GM12878 (cell line): ENCODE data around the gene SRMS. TPM values are rescaled to one million over a fixed set of nuclear protein-coding genes. Genes with fewer than 3 reads are reported as not detected.

ENCODE experiments used
- ATAC-seq: fragments of 200-7000 bp; cut with Tn5 transposase; 3 replicates; pipeline ENCODE4 v1.9.1; 2020; ENCODE audit warnings: mild to moderate bottlenecking, moderate library complexity
- BruUV-seq: library from RNA; stranded (reverse); fragments of 400-500 nt; replicated peaks from 2 replicates; lab custom pipeline; 2021; lab: Mats Ljungman, UMichigan
- CTCF ChIA-PET: fragments of 300-600 bp; sonication (Branson Sonifier 250); formaldehyde crosslinking; extraction: SDS; loops from one replicate; lab custom pipeline; 2021; ENCODE audit warnings: inconsistent platforms; lab: Yijun Ruan, JAX
- POLR2A ChIA-PET: fragments of 350-600 bp; formaldehyde crosslinking; extraction: SDS; loops from one replicate; lab custom pipeline; 2021; ENCODE audit warnings: inconsistent platforms; lab: Charles Lee
- RAD21 ChIA-PET: fragments of 300-600 bp; sonication (Branson Sonifier 250); formaldehyde crosslinking; loops from one replicate; lab custom pipeline; 2023; ENCODE audit warnings: antibody characterized with exemption; ENCODE audit not compliant: unreplicated experiment; lab: Charles Lee
- SMC1A ChIA-PET: fragments of 300-600 bp; sonication (Branson Sonifier 250); formaldehyde crosslinking; loops from one replicate; lab custom pipeline; 2023; ENCODE audit not compliant: unreplicated experiment, uncharacterized antibody; lab: Charles Lee
- DNase-seq: peaks from one replicate; pipeline ENCODE4 v3.0.0-alpha.2; 2011; ENCODE audit warnings: low read depth, low spot score
- FAIRE-seq: peaks from 3 replicates; lab custom pipeline; 2011; peaks lifted over from hg19 to GRCh38; lab: Jason Lieb, UNC
- H2AFZ ChIP-seq: 2 replicates; pipeline ENCODE4 v1.6.0; 2011; ENCODE audit warnings: low read depth, low read length, control low read depth; ENCODE audit not compliant: control insufficient read depth
- H3K27ac ChIP-seq: 2 replicates; pipeline ENCODE4 v1.5.1; 2011; ENCODE audit warnings: control low read depth; ENCODE audit not compliant: control insufficient read depth, insufficient read depth
- H3K27me3 ChIP-seq, 2 experiments: replicated peaks in 1 of 2; 2 replicates each; pipeline versions ENCODE4 v1.6.0 to v1.6.1; 2011; ENCODE audit warnings: low read length in 1 of 2; ENCODE audit not compliant: control insufficient read depth in 2 of 2, insufficient read depth in 2 of 2
- H3K36me3 ChIP-seq, 2 experiments: 2 replicates each; pipeline ENCODE4 v1.5.1; 2011; ENCODE audit warnings: low read length in 1 of 2; ENCODE audit not compliant: control insufficient read depth in 2 of 2, insufficient read depth in 2 of 2
- H3K4me1 ChIP-seq: 2 replicates; pipeline ENCODE4 v1.6.1; 2011; ENCODE audit warnings: mild to moderate bottlenecking, low read length, moderate library complexity, mixed read lengths; ENCODE audit not compliant: control insufficient read depth, insufficient read depth
- H3K4me2 ChIP-seq: 2 replicates; pipeline ENCODE4 v1.6.0; 2011; ENCODE audit warnings: control low read depth; ENCODE audit not compliant: control insufficient read depth, insufficient read depth
- H3K4me3 ChIP-seq: fragments of 200-600 bp; sonication (generic); 2 replicates; pipeline ENCODE4 v1.5.1; 2016
- H3K79me2 ChIP-seq: 2 replicates; pipeline ENCODE4 v1.6.0; 2011; ENCODE audit warnings: low read length; ENCODE audit not compliant: control insufficient read depth, insufficient read depth
- H3K9ac ChIP-seq: 2 replicates; pipeline ENCODE4 v1.8.0; 2011; ENCODE audit warnings: low read length, control low read depth, mixed read lengths; ENCODE audit not compliant: control insufficient read depth, insufficient read depth
- H3K9me3 ChIP-seq: replicated peaks from 3 replicates; pipeline ENCODE4 v1.5.1; 2011; ENCODE audit warnings: mild to moderate bottlenecking, low read length; ENCODE audit not compliant: control insufficient read depth, insufficient read depth
- H4K20me1 ChIP-seq: 2 replicates; pipeline ENCODE4 v1.6.0; 2011; ENCODE audit not compliant: control insufficient read depth, insufficient read depth
- CHD4 ChIP-seq: fragments of 200-600 bp; sonication (generic); IDR thresholded peaks from 2 replicates; pipeline ENCODE4 v1.6.1; 2016; ENCODE audit warnings: mild to moderate bottlenecking
- ESRRA ChIP-seq: IDR thresholded peaks from 2 replicates; pipeline ENCODE4 v1.6.1; 2012; ENCODE audit warnings: mild to moderate bottlenecking, low read length, improper control_type of control experiment
- HDGF ChIP-seq: fragments of 450-650 bp; IDR thresholded peaks from 2 replicates; pipeline ENCODE4 v1.6.1; 2016; ENCODE audit warnings: antibody characterized with exemption
- IKZF1 ChIP-seq: fragments of 450-650 bp; conservative IDR thresholded peaks from 2 replicates; pipeline ENCODE4 v1.6.1; 2017; ENCODE audit warnings: antibody characterized with exemption, mild to moderate bottlenecking
- JUND ChIP-seq: IDR thresholded peaks from 2 replicates; pipeline ENCODE4 v1.6.1; 2012; ENCODE audit warnings: low read depth, mild to moderate bottlenecking, low read length, improper control_type of control experiment, moderate library complexity
- MEF2B ChIP-seq: fragments of 450-650 bp; IDR thresholded peaks from 2 replicates; pipeline ENCODE4 v1.6.1; 2018; ENCODE audit warnings: mild to moderate bottlenecking, moderate library complexity; ENCODE audit not compliant: partially characterized antibody, poor library complexity, severe bottlenecking
- MYC ChIP-seq: IDR thresholded peaks from 2 replicates; pipeline ENCODE4 v1.6.1; 2011; ENCODE audit warnings: mild to moderate bottlenecking, low read length, moderate library complexity, inconsistent platforms; ENCODE audit not compliant: insufficient read depth, insufficient replicate concordance, insufficient read length, severe bottlenecking
- RAD21 ChIP-seq: IDR thresholded peaks from 2 replicates; pipeline ENCODE4 v1.6.1; 2011; ENCODE audit warnings: mild to moderate bottlenecking, low read depth, low read length, moderate library complexity; ENCODE audit not compliant: insufficient read depth
- SIN3A ChIP-seq: IDR thresholded peaks from 2 replicates; pipeline ENCODE4 v1.6.1; 2012; ENCODE audit warnings: low read depth, low read length, improper control_type of control experiment
- SIX5 ChIP-seq: IDR thresholded peaks from 2 replicates; pipeline ENCODE4 v1.6.1; 2011; ENCODE audit warnings: mild to moderate bottlenecking, low read depth, low read length, moderate library complexity; ENCODE audit not compliant: severe bottlenecking
- SREBF2 ChIP-seq: IDR thresholded peaks from 2 replicates; pipeline ENCODE4 v1.6.1; 2012; ENCODE audit warnings: mild to moderate bottlenecking, low read length
- SUPT20H ChIP-seq: IDR thresholded peaks from 2 replicates; pipeline ENCODE4 v1.6.1; 2011; ENCODE audit warnings: low read depth, mild to moderate bottlenecking, low read length, moderate library complexity, borderline replicate concordance; ENCODE audit not compliant: control insufficient read depth
- SUZ12 ChIP-seq: fragments of 200-600 bp; sonication (generic); IDR thresholded peaks from one replicate; pipeline ENCODE4 v1.6.1; 2018; ENCODE audit warnings: antibody characterized with exemption, mild to moderate bottlenecking; ENCODE audit not compliant: unreplicated experiment
- TAF1 ChIP-seq: IDR thresholded peaks from 2 replicates; pipeline ENCODE4 v1.6.1; 2011; ENCODE audit warnings: mild to moderate bottlenecking, low read depth, low read length, borderline replicate concordance
- TCF12 ChIP-seq: IDR thresholded peaks from 2 replicates; pipeline ENCODE4 v1.6.1; 2011; ENCODE audit warnings: low read depth, mild to moderate bottlenecking, low read length
- WGBS: methylation state at CpG from one replicate; pipeline ENCODE4 v1.1.6; 2016; ENCODE audit warnings: low lambda C conversion rate; ENCODE audit not compliant: insufficient replicate concordance, insufficient coverage; ENCODE audit errors: missing lambda C conversion rate; 5-methylcytosine and 5-hydroxymethylcytosine counted together
- in situ Hi-C: fragments of 300-500 bp; cut with MboI; formaldehyde crosslinking; loops from 9 replicates; pipeline ENCODE4 v1.14.3; 2018; ENCODE audit warnings: mixed read lengths
- intact Hi-C: fragments of 100-400 bp; cut with micrococcal nuclease; formaldehyde crosslinking; loops from one replicate; pipeline ENCODE4 v1.14.2; 2022; ENCODE audit not compliant: unreplicated experiment
- polyA plus RNA-seq, 11 experiments: library from polyadenylated mRNA; depleted of rRNA in 4 of 11; unstranded in 6 of 11; stranded (reverse) in 5 of 11; fragments of >200 nt; fragmentation: Nextera tagmentation in 4 of 11; fragmentation: Illumina TruSeq in 1 of 11; extraction: Ambion mirVana in 4 of 11; extraction: Trizol in 1 of 11; gene quantifications; 1 replicate in 1 of 11; 2 replicates in 10 of 11; pipeline versions ENCODE4 v1.2.1 to v1.2.3, GENCODE V29; 2011 to 2016; ENCODE audit warnings: inconsistent platforms in 2 of 11, missing spikeins in 2 of 11, low read depth in 1 of 11
- total RNA-seq, 4 experiments: library from RNA; depleted of rRNA in 3 of 4; stranded (reverse); fragments of >200 nt in 3 of 4; fragmentation: Illumina TruSeq in 1 of 4; extraction: Trizol in 1 of 4; gene quantifications; 2 replicates each; pipeline versions ENCODE4 v1.2.1 to v1.2.3, GENCODE V29; 2013 to 2021
- TF ChIP-seq, protein P1 (sequence below): IDR thresholded peaks from 2 replicates; pipeline ENCODE4 v1.6.1; 2012; ENCODE audit warnings: low read depth, low read length, improper control_type of control experiment
- TF ChIP-seq, protein P2 (sequence below): fragments of 450-650 bp; formaldehyde crosslinking; IDR thresholded peaks from 2 replicates; pipeline ENCODE4 v1.4.0; 2022; ENCODE audit warnings: mild to moderate bottlenecking, moderate library complexity
- TF ChIP-seq, protein P3 (sequence below): fragments of 450-650 bp; IDR thresholded peaks from 2 replicates; pipeline ENCODE4 v1.6.1; 2017; ENCODE audit warnings: mild to moderate bottlenecking, moderate library complexity

The SRMS gene
- total and polyA plus RNA-seq, 10 of the 15 experiments (the other 5 are each of a cell fraction or from before 2014, with no cell fraction given) = not detected

DNA sequence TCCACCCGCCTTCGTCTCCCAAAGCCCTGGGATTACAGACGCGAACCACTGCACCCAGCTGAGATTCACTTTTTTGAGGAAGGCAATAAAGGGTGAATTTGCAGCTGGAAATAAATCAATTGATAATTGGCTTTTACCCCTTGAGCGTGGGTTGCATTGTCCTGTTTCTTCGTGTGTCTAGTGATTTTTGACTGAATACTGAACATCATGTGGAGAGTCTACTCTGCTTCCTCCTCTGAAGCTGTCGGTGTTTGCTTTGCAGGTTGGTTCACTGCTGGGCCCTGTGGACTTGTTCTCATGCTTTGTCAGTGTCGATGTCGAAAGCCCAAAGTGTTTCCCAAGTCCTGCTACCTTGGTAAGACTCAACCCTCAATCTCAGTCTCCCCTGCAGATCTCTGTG is 42.9 kb downstream of the SRMS start:
- 55% methylated on average over 9 of the region's 9 CpGs for WGBS
- ChIA-PET CTCF (interaction anchor here (1.0 to 1.2 kb wide), 2 partner anchors 8 to 33 kb away, joined by 3 to 5 read pairs; no protein-coding TSS in a partner anchor), SMC1A (no interaction called here), POLR2A (no interaction called here), RAD21 (no interaction called here)
- Histone ChIP-seq H3K4me1 (no peaks in the 10 kb centered on the region), H3K27ac (no peak overlapping the region), H3K9me3 (no peaks in the 10 kb centered on the region; the same call in 2 of the 3 replicates), H4K20me1 (no peaks in the 10 kb centered on the region), H3K9ac (no peak overlapping the region), H3K79me2 (no peaks in the 10 kb centered on the region), H3K4me2 (no peak overlapping the region), H3K27me3 (no peaks in the 10 kb centered on the region; a peak in 2 of 4 replicates), H3K36me3 (no peaks in the 10 kb centered on the region), H3K4me3 (no peak overlapping the region), H2AFZ (no peak overlapping the region)
- intact Hi-C loops (no loop called here), in situ Hi-C loops (no loop called here)
- TF ChIP-seq TCF12 = no peak
- no peak for TF ChIP-seq HDGF
- TF ChIP-seq JUND = no peak
- TF ChIP-seq SIN3A = no peak
- no peak for TF ChIP-seq TAF1
- no peak for TF ChIP-seq IKZF1
- TF ChIP-seq SUZ12 = no peak
- TF ChIP-seq SREBF2 = no peak
- no peak for TF ChIP-seq ESRRA
- no peak for TF ChIP-seq MYC
- no peak for TF ChIP-seq RAD21
- TF ChIP-seq CHD4 = no peak
- TF ChIP-seq MEF2B = no peak
- TF ChIP-seq, protein P1, sequence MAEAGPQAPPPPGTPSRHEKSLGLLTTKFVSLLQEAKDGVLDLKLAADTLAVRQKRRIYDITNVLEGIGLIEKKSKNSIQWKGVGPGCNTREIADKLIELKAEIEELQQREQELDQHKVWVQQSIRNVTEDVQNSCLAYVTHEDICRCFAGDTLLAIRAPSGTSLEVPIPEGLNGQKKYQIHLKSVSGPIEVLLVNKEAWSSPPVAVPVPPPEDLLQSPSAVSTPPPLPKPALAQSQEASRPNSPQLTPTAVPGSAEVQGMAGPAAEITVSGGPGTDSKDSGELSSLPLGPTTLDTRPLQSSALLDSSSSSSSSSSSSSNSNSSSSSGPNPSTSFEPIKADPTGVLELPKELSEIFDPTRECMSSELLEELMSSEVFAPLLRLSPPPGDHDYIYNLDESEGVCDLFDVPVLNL = no peak
- TF ChIP-seq SIX5 = no peak
- no peak for TF ChIP-seq SUPT20H
- TF ChIP-seq, protein P2, sequence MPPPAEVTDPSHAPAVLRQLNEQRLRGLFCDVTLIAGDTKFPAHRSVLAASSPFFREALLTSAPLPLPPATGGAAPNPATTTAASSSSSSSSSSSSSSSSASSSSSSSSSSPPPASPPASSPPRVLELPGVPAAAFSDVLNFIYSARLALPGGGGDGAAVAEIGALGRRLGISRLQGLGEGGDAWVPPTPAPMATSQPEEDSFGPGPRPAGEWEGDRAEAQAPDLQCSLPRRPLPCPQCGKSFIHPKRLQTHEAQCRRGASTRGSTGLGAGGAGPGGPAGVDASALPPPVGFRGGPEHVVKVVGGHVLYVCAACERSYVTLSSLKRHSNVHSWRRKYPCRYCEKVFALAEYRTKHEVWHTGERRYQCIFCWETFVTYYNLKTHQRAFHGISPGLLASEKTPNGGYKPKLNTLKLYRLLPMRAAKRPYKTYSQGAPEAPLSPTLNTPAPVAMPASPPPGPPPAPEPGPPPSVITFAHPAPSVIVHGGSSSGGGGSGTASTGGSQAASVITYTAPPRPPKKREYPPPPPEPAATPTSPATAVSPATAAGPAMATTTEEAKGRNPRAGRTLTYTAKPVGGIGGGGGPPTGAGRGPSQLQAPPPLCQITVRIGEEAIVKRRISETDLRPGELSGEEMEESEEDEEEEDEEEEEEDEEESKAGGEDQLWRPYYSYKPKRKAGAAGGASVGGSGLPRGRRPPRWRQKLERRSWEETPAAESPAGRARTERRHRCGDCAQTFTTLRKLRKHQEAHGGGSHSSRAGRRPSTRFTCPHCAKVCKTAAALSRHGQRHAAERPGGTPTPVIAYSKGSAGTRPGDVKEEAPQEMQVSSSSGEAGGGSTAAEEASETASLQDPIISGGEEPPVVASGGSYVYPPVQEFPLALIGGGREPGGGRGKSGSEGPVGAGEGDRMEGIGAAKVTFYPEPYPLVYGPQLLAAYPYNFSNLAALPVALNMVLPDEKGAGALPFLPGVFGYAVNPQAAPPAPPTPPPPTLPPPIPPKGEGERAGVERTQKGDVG (CRISPR knock-in tag) = no peak
- TF ChIP-seq, protein P3, sequence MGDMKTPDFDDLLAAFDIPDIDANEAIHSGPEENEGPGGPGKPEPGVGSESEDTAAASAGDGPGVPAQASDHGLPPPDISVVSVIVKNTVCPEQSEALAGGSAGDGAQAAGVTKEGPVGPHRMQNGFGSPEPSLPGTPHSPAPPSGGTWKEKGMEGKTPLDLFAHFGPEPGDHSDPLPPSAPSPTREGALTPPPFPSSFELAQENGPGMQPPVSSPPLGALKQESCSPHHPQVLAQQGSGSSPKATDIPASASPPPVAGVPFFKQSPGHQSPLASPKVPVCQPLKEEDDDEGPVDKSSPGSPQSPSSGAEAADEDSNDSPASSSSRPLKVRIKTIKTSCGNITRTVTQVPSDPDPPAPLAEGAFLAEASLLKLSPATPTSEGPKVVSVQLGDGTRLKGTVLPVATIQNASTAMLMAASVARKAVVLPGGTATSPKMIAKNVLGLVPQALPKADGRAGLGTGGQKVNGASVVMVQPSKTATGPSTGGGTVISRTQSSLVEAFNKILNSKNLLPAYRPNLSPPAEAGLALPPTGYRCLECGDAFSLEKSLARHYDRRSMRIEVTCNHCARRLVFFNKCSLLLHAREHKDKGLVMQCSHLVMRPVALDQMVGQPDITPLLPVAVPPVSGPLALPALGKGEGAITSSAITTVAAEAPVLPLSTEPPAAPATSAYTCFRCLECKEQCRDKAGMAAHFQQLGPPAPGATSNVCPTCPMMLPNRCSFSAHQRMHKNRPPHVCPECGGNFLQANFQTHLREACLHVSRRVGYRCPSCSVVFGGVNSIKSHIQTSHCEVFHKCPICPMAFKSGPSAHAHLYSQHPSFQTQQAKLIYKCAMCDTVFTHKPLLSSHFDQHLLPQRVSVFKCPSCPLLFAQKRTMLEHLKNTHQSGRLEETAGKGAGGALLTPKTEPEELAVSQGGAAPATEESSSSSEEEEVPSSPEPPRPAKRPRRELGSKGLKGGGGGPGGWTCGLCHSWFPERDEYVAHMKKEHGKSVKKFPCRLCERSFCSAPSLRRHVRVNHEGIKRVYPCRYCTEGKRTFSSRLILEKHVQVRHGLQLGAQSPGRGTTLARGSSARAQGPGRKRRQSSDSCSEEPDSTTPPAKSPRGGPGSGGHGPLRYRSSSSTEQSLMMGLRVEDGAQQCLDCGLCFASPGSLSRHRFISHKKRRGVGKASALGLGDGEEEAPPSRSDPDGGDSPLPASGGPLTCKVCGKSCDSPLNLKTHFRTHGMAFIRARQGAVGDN = no peak
- FAIRE-seq (no peak), ATAC-seq (no peak), DNase-seq (no peak)
- BruUV-seq = no TSS peak
